CD4-positive, alpha-beta memory T cell (primary cell): ENCODE data around the gene CDH15. TPM values are rescaled to one million over a fixed set of nuclear protein-coding genes. Genes with fewer than 3 reads are reported as not detected.

Experiments used
- polyA plus RNA-seq, 2 donors: library from polyadenylated mRNA; unstranded; fragments of 300-500 nt; fragmentation: Illumina TruSeq; gene quantifications; one replicate each; pipeline ENCODE4 v1.2.3, GENCODE V29; 2021
- total RNA-seq, 2 experiments: library from RNA; stranded (reverse); gene quantifications; one replicate each; pipeline ENCODE4 v1.2.3, GENCODE V29; 2021

CDH15 gene
- total and polyA plus RNA-seq, 4 experiments from 2014 or later = not detected

Other genes with a start within 250 kb of the CDH15 start
- gene CBFA2T3, start 194.5 kb upstream of the CDH15 start, total RNA-seq = under 1 TPM in 1 of 2 experiments, not detected in 1; 0.11 TPM
- gene CBFA2T3, start 194.5 kb upstream of the CDH15 start, polyA plus RNA-seq = under 1 TPM in 1 of 2 donors, not detected in 1; 0.14 TPM
- gene ACSF3, start 77.9 kb upstream of the CDH15 start, total RNA-seq = 10 to 100 TPM; 65.3 to 71.2 TPM
- gene ACSF3, start 77.9 kb upstream of the CDH15 start, polyA plus RNA-seq = 10 to 100 TPM; 30.4 to 34.6 TPM
- gene SLC22A31, start 28.8 kb downstream of the CDH15 start, total RNA-seq = under 1 TPM in 1 of 2 experiments, not detected in 1; 0.44 TPM
- gene SLC22A31, start 28.8 kb downstream of the CDH15 start, polyA plus RNA-seq = under 1 TPM; 0.32 to 0.48 TPM
- 10 to 100 TPM; 13.1 to 15.9 TPM for gene ZNF778, start 46.0 kb downstream of the CDH15 start, total RNA-seq
- gene ZNF778, start 46.0 kb downstream of the CDH15 start, polyA plus RNA-seq = 1 to 10 TPM; 1.0 to 4.4 TPM